Measurements from ENCODE around the gene SLC4A4. TPM values are rescaled to one million over a fixed set of nuclear protein-coding genes. Genes with fewer than 3 reads are reported as not detected.

Gene SLC4A4
- total and polyA plus RNA-seq, 2 of the 8 experiments (the other 6 are each of a cell fraction or from before 2014, with no cell fraction given), result 0.67 to 2.8 TPM

GRCh38 chr4:71379126-71379525, 40.3 kb downstream of the SLC4A4 start (continued):
- no peak for TF ChIP-seq CHD7 (IDR thresholded peaks at IDR 0.05; ENCODE audit: insufficient replicate concordance, low read length)

Data from H1 (cell line).